OCI-LY3 (cell line): ENCODE results near the gene KDM1B.

ENCODE experiments used
- CTCF ChIP-seq: fragments of 200-600, 300-600 bp; sonication (generic); IDR thresholded peaks from 2 replicates; pipeline ENCODE4 v1.5.1; 2014; ENCODE audit warnings: antibody characterized with exemption, low read length, low read depth
- EZH2phosphoT487 ChIP-seq: fragments of 200-600 bp; shearing (Covaris generic); IDR thresholded peaks from 2 replicates; pipeline ENCODE4 v1.6.1; 2018; ENCODE audit warnings: antibody characterized with exemption, mixed run types, low read depth

GRCh38 chr6:18247002-18247401, 91.8 kb downstream of the KDM1B start:
- no peak for TF ChIP-seq CTCF
- no peak for TF ChIP-seq EZH2phosphoT487
